ENCODE results near the gene VAV3. TPM values are rescaled to one million over a fixed set of nuclear protein-coding genes. Genes with fewer than 3 reads are reported as not detected.

VAV3 gene
- total RNA-seq, 1 experiment from 2014 or later: not detected

DNA sequence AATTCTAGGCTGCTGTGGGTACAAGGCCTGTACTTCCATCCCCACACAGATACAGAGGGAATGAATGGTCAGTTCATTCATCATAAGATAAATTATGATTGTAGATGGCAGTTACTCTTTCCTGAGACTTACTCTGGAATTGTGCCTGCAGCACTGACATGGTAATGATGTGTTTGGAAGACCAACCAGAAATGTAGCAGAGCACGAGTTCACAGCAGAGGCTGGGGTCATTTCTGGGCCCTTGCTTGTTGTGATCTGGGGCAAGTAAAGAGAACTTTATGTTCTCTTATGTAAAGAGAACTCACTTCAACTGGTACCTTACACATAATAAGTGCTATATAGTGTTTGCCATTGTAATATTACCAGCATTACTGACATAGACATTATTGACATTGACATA is 412.2 kb downstream of the VAV3 start:
- Histone ChIP-seq H3K36me3 (no peaks in the 10 kb centered on the region), H3K27me3 (replicated peaks) (no peaks in the 10 kb centered on the region), H3K4me1 (replicated peaks) (no peaks in the 10 kb centered on the region), H3K4me3 (no peak overlapping the region), H3K27ac (no peak overlapping the region), H3K9me3 (replicated peaks) (no peaks in the 10 kb centered on the region)
- DNase-seq (ENCODE audit: low read depth in 1 of 2, low spot score in 2 of 2): no peak

DNA sequence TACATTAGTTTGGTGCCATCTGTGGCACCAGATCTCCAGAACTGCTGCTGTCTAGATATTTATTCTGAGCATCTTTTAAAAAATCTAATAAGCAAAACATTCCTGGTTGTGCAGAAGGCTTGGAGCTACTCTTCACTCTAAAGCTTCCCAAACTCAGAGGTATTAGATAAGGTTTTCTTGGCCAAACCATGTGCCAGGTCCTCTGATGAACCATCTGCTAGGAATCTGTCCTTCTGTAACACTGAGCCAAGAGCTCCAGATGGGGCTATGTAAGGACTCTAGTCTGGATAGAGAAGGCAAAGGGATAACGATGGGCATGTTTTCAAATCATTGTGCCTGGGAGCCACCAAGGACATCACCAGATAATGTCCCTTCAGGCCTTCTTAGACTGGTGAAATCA is 413.5 kb downstream of the VAV3 start:
- DNase-seq (ENCODE audit: low read depth in 1 of 2, low spot score in 2 of 2): no peak
- no peak overlapping the region for H3K27ac ChIP-seq
- H3K27me3 ChIP-seq (replicated peaks): no peaks in the 10 kb centered on the region
- H3K4me3 ChIP-seq: no peak overlapping the region
- H3K36me3 ChIP-seq: no peaks in the 10 kb centered on the region
- no peaks in the 10 kb centered on the region for H3K4me1 ChIP-seq (replicated peaks)
- no peaks in the 10 kb centered on the region for H3K9me3 ChIP-seq (replicated peaks)

DNA sequence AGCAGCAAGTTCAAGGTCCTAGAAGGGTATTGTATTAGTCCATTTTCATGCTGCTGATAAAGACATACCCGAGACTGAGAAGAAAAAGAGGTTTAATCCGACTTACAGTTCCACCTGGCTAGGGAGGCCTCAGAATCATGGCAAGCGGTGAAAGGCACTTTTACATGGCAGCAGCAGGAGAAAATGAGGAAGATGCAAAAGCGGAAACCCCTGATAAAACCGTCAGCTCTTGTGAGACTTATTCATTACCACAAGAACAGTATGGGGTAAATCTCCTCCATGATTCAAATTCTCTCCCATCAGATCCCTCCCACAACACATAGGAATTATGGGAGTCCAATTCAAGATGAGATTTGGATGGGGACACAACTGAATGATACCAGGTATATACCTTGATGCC is 414.6 kb downstream of the VAV3 start:
- no peaks in the 10 kb centered on the region for H3K9me3 ChIP-seq (replicated peaks)

DNA sequence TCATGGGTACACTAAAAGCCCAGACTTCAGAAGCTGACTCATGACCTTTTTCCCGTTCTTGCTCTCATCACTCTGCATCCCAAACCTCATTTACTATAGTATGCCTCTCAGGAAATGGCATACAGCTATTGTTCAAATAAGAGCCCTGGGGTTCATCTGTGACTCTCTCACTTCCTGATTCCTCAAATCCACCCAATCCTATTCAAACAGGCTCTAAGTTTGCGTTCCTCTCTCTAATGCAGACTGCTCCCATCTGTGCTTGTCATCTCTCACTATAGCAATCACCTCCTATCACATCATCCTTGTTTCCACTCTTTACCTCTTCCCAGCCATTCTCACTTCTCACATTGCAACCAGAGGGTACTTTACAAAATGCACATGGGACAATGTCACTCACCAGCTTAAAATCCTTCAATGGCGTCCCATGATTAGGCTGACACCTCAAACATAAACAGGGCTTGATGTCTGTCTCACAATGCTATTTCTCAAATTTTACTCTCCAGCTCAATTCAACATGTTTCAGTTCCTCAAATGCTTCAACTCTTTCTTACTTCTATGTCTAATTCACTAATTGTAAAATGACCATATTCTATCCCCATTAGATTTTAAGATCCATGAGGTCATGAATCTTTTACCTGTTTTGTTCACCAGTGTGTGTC is 415.7 kb downstream of the VAV3 start:
- H3K36me3 ChIP-seq: no peaks in the 10 kb centered on the region
- no peaks in the 10 kb centered on the region for H3K27me3 ChIP-seq (replicated peaks)
- no peak overlapping the region for H3K4me3 ChIP-seq
- DNase-seq (ENCODE audit: low read depth in 1 of 2, low spot score in 2 of 2): no peak
- no peak overlapping the region for H3K27ac ChIP-seq
- no peaks in the 10 kb centered on the region for H3K4me1 ChIP-seq (replicated peaks)
- no peaks in the 10 kb centered on the region for H3K9me3 ChIP-seq (replicated peaks)

More for the DNA sequence above, 414.6 kb downstream of the VAV3 start:
- DNase-seq (ENCODE audit: low read depth in 1 of 2, low spot score in 2 of 2): no peak
- Histone ChIP-seq H3K4me3 (no peak overlapping the region), H3K36me3 (no peaks in the 10 kb centered on the region), H3K4me1 (replicated peaks) (no peaks in the 10 kb centered on the region), H3K27ac (no peak overlapping the region), H3K27me3 (replicated peaks) (no peaks in the 10 kb centered on the region)

DNA sequence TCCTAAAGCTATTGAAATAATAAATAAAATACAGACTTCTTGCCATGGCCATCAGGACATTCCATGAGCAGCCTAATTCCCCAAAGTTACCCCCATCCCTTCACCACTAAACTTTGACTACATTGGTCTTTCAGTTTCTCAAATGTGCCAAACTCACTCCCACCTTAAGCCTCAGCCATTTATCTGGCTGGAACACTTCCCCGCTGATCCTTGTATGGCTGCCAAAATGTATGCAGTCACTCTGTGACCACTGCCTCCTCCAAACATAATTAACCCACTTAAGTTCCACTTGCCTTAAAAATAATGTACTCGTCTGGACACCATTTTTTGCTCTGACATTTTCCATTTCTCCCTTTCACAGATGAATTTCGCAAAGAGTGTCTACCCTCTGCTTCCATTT is 416.7 kb downstream of the VAV3 start:
- Histone ChIP-seq H3K27ac (no peak overlapping the region), H3K36me3 (no peaks in the 10 kb centered on the region), H3K9me3 (replicated peaks) (no peaks in the 10 kb centered on the region), H3K27me3 (replicated peaks) (no peaks in the 10 kb centered on the region), H3K4me1 (replicated peaks) (no peaks in the 10 kb centered on the region), H3K4me3 (no peak overlapping the region)
- no peak for DNase-seq (ENCODE audit: low read depth in 1 of 2, low spot score in 2 of 2)

DNA sequence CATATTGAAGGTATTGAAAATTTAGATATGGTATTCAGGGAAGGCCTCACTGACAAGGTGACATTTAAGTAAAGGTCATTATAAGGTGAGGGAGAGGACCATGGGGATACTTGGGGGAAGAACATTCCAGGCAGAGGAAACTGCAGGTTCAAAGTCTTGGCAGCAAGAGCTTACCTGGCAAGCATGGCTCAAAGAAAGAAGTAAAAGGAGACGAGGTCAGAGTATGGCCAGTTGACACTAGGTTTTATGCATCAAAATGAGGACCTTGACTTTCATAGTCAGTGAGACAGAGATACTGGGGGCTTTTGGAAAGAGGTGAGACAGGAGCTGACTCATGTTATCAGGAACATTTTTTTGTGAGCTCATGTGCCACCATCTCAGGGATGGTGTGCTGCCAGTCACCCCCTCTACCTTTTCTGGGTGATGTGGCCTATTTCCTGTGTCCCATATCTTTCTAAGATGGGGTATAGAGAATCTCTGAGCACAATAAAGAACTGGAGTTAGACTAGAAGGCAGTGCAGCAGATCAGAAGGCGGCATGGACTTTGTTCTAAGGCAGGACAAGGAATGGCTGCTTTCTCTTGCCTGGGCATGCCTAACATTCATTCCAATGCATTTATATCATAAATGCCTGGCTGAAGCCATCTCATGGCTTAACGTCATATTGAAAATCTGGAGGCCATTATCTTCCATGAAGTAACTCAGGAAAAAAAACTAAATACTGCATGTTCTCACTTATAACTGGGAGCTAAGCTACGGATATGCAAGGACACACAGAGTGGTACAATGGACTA is 417.4 kb downstream of the VAV3 start:
- Histone ChIP-seq H3K9me3 (replicated peaks) (no peaks in the 10 kb centered on the region), H3K27me3 (replicated peaks) (no peaks in the 10 kb centered on the region), H3K4me3 (no peak overlapping the region), H3K36me3 (no peaks in the 10 kb centered on the region), H3K27ac (no peak overlapping the region), H3K4me1 (replicated peaks) (no peaks in the 10 kb centered on the region)
- DNase-seq (ENCODE audit: low read depth in 1 of 2, low spot score in 2 of 2): no peak

DNA sequence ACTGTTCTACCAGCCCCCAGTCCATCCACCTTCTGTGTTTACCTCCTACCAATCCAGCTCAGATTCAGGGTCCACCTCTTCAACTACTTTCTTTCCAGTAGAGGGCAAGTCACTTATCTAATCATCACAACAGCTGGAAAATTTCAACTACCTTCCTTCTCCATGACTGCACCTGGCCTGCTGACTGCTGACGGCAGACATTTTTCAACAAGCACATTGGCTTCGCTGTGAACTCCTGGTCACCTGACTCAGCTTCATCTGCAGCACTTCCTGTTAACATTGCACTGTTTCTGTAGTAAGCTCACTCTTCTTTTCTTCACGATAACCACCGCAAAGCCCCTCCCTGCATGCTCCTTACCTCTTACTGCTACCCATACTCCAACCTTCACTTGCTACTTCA is 418.4 kb downstream of the VAV3 start:
- no peak for DNase-seq (ENCODE audit: low read depth in 1 of 2, low spot score in 2 of 2)
- no peaks in the 10 kb centered on the region for H3K4me1 ChIP-seq (replicated peaks)

DNA sequence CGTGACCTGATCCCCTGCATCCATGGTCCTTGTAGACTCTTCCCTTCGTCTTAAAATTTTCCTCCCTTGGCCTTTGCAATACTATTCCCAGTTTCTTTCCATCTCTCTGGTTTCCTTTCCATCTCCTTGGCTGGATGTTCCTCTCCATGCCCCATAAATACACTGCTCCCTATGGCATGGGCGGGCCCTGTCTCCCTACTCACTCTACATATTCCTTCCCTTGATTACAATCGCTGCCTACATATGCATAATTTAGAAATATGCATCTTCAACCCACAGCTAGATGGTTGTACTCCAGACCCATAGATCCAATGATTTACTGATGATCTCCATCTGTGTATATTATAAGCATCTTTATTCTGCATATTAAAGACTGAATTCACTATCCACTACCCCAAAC is 419.1 kb downstream of the VAV3 start:
- no peaks in the 10 kb centered on the region for H3K9me3 ChIP-seq (replicated peaks)
- no peak overlapping the region for H3K4me3 ChIP-seq
- no peaks in the 10 kb centered on the region for H3K4me1 ChIP-seq (replicated peaks)

More for the DNA sequence above, 418.4 kb downstream of the VAV3 start:
- Histone ChIP-seq H3K9me3 (replicated peaks) (no peaks in the 10 kb centered on the region), H3K4me3 (no peak overlapping the region), H3K36me3 (no peaks in the 10 kb centered on the region), H3K27me3 (replicated peaks) (no peaks in the 10 kb centered on the region), H3K27ac (no peak overlapping the region)

DNA sequence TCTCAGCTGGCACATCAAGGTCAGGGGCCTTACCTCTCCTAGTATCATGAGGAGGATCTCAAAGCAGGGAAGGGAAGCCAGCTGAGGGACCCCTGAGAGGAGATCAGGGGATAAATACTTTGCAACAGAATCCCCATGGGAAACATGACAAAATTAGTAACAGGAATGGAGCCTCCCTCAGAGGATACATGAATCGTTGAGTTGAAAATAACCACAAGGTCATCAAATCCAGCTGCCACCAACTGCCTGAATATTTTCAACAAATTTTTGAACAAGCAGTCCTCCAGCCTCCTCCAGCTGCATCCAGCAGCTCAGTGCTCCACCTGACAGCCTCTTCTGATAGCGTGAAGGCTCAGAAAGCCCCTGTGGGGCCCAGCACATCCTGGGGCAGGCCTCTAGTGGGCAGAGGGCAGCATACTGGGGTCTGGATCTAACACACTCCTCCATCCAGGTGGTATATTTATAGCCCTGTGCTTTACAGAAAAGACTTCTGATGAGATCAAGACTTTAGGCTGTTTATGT is 419.9 kb downstream of the VAV3 start:
- H3K4me1 ChIP-seq (replicated peaks): no peaks in the 10 kb centered on the region
- no peaks in the 10 kb centered on the region for H3K36me3 ChIP-seq
- no peaks in the 10 kb centered on the region for H3K27me3 ChIP-seq (replicated peaks)
- no peak overlapping the region for H3K4me3 ChIP-seq
- no peak for DNase-seq (ENCODE audit: low read depth in 1 of 2, low spot score in 2 of 2)
- no peaks in the 10 kb centered on the region for H3K9me3 ChIP-seq (replicated peaks)
- H3K27ac ChIP-seq: no peak overlapping the region

More for the DNA sequence above, 419.1 kb downstream of the VAV3 start:
- no peak for DNase-seq (ENCODE audit: low read depth in 1 of 2, low spot score in 2 of 2)
- no peaks in the 10 kb centered on the region for H3K27me3 ChIP-seq (replicated peaks)
- no peak overlapping the region for H3K27ac ChIP-seq
- H3K36me3 ChIP-seq: no peaks in the 10 kb centered on the region

DNA sequence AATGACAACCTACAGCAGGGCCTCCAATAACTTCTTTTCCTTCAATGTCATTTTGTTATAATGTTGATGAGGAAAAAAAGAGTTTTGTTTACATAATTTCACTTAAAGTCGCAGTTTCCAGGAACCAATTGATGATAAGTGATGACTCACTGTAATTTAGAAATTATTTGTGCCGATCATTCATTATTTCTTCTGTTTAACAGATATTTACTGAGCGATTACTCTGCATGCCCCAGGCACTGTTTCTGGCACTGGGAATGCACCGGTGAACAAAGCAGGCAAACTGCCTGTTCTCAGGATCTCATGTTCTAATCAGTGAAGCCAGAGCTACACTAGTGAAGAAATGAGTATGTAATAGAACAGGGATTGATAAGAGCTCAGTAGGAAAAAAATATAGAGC is 420.7 kb downstream of the VAV3 start:
- no peak for DNase-seq (ENCODE audit: low read depth in 1 of 2, low spot score in 2 of 2)
- Histone ChIP-seq H3K4me3 (no peak overlapping the region), H3K9me3 (replicated peaks) (no peaks in the 10 kb centered on the region), H3K4me1 (replicated peaks) (no peaks in the 10 kb centered on the region), H3K27ac (no peak overlapping the region), H3K27me3 (replicated peaks) (no peaks in the 10 kb centered on the region), H3K36me3 (no peaks in the 10 kb centered on the region)

DNA sequence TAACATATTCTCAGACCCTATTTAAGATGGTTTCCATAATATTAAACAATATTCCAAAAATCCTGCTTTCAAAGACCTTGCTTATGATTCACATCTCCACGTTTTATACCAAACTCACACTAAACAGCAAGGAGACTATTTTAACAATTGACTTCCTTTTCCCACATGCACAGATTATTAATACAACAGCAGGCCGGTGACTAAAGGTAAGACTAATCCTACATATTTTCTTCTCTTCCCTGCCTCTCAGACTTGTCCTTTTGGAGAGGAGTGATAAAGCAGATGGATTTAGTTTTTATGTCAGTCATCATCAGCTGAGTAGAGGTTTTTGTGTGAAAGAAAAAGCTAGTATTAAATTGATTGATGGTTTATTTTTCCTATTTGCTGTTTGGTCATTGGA is 423.6 kb downstream of the VAV3 start:
- no peaks in the 10 kb centered on the region for H3K4me1 ChIP-seq (replicated peaks)
- no peaks in the 10 kb centered on the region for H3K36me3 ChIP-seq
- H3K9me3 ChIP-seq (replicated peaks): no peaks in the 10 kb centered on the region
- H3K27ac ChIP-seq: no peak overlapping the region
- H3K4me3 ChIP-seq: no peak overlapping the region
- DNase-seq (ENCODE audit: low read depth in 1 of 2, low spot score in 2 of 2): no peak
- no peaks in the 10 kb centered on the region for H3K27me3 ChIP-seq (replicated peaks)

DNA sequence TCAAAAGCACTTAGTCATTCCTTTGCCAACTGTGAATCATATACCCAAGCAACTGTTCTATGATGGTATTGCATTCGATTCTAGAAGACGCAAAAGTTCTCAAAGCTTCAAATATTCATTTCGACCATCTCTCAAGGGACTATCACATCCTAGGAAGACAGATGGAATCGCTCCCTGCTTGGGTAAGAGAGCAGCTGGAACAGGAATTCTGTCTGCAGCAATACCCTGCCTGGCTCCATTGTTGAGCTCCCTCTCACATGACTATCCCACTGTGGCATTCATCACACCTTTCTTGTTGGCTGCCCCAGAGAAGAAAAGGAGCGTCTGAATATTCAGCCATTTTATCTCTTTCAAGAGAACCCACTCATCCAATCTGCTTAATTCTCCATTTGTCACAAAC is 426.5 kb downstream of the VAV3 start:
- Histone ChIP-seq H3K27me3 (replicated peaks) (no peaks in the 10 kb centered on the region), H3K9me3 (replicated peaks) (no peaks in the 10 kb centered on the region), H3K36me3 (no peaks in the 10 kb centered on the region), H3K27ac (no peak overlapping the region), H3K4me3 (no peak overlapping the region), H3K4me1 (replicated peaks) (no peaks in the 10 kb centered on the region)
- DNase-seq (ENCODE audit: low read depth in 1 of 2, low spot score in 2 of 2): no peak

DNA sequence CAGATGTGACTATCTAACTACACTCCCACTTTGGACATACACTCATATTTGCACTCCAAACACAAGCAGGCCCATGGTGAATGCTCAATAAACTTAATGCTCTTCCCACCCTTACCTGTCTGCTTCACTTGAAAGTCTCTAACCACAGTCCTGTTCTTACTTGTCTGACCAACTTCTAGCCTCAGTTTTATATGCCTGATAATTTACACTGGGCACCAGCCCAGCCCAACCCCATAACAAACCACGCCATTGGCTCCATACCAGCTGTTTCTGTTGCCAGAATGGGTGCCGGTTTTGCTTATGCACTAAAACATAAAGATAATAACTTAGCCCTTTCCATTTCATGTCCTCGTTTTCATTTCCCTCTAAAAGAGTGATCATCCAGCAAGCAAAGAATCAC is 428.7 kb downstream of the VAV3 start:
- Histone ChIP-seq H3K4me1 (replicated peaks) (no peaks in the 10 kb centered on the region), H3K27ac (no peak overlapping the region), H3K27me3 (replicated peaks) (no peaks in the 10 kb centered on the region), H3K36me3 (no peaks in the 10 kb centered on the region), H3K9me3 (replicated peaks) (no peaks in the 10 kb centered on the region), H3K4me3 (no peak overlapping the region)
- no peak for DNase-seq (ENCODE audit: low read depth in 1 of 2, low spot score in 2 of 2)

DNA sequence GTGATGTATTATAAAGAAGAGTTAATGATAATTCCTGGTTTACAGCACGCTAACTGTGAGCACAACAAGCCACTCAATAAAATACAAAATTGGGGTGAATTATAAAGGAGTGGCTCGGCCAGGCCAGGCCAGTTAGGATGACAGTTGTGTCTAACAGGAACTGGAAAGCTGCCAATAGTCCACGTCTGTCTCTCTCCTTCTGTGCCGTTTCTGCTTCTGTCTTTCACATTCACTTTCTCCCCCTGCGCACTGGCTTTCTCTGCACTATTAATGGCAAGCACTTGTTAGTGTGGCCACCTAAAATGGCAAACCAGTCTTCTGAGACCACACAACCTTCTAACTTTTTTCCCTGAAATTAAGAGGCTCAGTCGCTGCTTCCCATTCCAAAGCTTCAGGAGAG is 429.9 kb downstream of the VAV3 start:
- no peak overlapping the region for H3K27ac ChIP-seq
- DNase-seq (ENCODE audit: low read depth in 1 of 2, low spot score in 2 of 2): no peak
- H3K4me3 ChIP-seq: no peak overlapping the region
- H3K27me3 ChIP-seq (replicated peaks): no peaks in the 10 kb centered on the region
- H3K36me3 ChIP-seq: no peaks in the 10 kb centered on the region
- no peaks in the 10 kb centered on the region for H3K4me1 ChIP-seq (replicated peaks)
- H3K9me3 ChIP-seq (replicated peaks): no peaks in the 10 kb centered on the region

Measured in SJSA1 (cell line).